Measurements from ENCODE around the gene UCP2. TPM values are rescaled to one million over a fixed set of nuclear protein-coding genes. Genes with fewer than 3 reads are reported as not detected.

UCP2 gene, protein sequence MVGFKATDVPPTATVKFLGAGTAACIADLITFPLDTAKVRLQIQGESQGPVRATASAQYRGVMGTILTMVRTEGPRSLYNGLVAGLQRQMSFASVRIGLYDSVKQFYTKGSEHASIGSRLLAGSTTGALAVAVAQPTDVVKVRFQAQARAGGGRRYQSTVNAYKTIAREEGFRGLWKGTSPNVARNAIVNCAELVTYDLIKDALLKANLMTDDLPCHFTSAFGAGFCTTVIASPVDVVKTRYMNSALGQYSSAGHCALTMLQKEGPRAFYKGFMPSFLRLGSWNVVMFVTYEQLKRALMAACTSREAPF
- total RNA-seq, result 76.8 TPM
- long read RNA-seq, transcript UCP2-201 (8 exons, 2,113 nt), result major isoform, 81 of 89 reads
- long read RNA-seq, partial matches to known transcripts, result 4 of 89 reads
- long read RNA-seq, other reads (novel, unspliced or antisense), result 4 of 89 reads

DNA sequence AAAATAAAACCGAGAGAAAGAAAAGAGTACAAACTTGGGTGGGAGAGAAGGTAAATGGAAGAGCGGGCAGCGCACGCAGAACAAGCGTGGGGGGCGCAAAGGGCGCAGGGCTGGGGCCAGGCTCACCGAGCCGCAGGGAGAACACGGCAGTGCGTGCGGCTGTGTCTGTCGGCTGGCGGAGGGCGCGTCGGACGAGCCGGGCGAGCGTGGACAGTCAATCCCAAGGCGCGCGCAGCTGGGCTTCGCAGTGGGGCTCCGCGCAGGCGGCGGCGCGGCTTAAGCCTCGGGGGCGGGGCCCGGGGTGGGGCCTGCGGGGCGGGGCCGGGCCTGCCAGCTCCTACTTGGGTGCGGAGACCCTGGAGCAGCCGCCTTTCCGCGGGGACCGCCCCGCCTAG, at the start of gene UCP2:
Gene UCP2 (minus strand): TSS at position 249 of the 395 bp plus-strand sequence. CDS start 4,465 bp downstream, outside the sequence.
- DNase-seq (ENCODE audit: low spot score), result peak; percentile 95

- no peak for DNase-seq (ENCODE audit: low spot score)
Observed at GRCh38 chr11:74030723-74031676, 48.4 kb upstream of the UCP2 start.

DNA sequence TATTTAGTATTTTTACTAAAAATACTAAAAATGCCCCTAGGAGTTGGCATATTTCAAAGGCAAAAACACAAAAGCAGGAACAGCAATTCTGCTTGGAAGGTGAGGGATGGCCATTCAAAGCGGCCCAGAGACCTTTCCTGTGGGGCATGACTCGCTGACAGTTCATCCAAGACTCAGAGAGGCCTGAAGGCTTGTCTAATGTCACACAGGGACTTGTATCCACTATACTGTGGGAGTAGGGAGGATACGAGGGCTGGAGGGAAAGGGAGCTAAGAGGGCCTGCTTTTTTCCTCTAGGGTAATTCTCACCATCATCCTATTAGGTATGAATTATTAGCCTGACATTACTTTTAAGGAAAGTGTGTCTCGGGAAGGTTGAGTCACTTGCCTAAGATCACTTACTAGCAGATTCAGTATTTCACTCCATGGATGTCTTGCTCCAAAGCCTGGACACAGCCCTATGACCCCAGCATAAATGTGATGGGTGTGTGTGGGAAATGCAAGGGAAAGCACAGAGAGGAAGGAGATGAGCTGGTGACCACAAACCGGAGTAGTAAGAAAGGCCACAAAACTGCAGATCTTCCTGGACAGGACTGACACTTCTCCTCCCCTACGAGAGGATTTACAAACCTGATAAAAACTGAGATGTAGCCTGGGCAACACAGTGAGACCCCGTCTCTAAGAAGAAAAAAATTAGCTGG, 43.0 kb upstream of the UCP2 start:
- DNase-seq (ENCODE audit: low spot score), result no peak

DNA sequence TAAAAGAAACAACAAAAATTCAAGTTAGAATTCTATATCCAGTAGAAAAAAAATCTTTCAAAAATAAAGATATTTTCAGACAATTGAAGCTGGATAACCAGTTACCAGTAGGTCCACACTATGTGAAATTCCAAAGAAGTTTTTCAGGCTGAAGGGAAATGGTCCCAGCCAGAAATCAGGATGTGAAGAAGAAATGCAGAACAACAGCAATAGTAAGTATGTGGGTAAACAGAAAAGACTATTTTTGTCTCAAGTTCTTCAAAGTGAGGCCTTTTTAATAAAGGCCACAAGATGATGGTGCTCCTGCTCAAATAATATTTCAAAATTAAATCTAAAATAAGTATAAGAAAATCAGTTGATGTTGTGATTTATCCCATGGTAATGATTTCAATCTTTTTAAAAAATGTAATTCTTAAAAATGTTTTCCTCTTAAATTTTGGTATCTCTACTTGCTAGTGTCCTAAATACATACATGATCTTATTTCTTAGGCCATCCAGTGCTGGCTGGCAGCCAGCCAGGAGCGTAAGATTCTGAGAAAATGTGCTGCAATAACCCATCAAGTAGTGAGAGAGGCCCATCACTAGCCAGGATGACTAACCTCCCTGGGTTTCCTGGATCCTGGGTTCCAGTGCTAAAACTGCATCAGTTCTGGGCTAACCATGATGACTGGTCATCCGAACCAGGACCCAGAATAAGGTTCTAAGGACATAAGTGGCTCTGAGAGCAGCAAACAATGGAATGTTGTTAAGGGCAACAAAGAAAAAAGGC, 41.8 kb upstream of the UCP2 start:
- DNase-seq (ENCODE audit: low spot score), result no peak

GRCh38 chr11:74023276-74023675, 40.6 kb upstream of the UCP2 start:
- DNase-seq (ENCODE audit: low spot score), result no peak

GRCh38 chr11:74022546-74022945, 39.9 kb upstream of the UCP2 start:
- no peak for DNase-seq (ENCODE audit: low spot score)

GRCh38 chr11:74021998-74022397, 39.4 kb upstream of the UCP2 start:
- DNase-seq (ENCODE audit: low spot score), result no peak

DNA sequence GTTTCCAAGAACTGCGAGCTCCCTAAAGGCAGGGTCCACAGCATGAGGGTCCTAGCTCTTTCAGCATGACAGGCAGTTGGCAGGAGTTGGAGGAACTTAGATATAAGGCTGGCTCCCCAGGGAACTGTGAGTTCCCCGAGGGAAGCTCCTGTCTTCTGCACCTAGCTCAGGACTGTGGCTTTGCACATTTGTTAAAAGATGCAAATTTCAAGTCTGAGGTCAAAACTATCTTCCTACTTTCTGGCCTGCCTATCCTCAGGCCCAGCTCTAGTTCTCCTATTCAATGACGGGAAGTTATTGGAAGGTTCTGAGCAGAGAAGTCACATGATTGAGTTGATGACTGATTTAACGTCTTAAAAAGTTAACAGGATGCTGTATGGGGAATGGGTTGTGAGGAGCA, 37.9 kb upstream of the UCP2 start:
- no peak for DNase-seq (ENCODE audit: low spot score)

- no peak for DNase-seq (ENCODE audit: low spot score)
Observed at GRCh38 chr11:74019860-74020259, 37.2 kb upstream of the UCP2 start.

- DNase-seq (ENCODE audit: low spot score), result no peak
Observed at GRCh38 chr11:74019104-74019738, 36.6 kb upstream of the UCP2 start.

DNA sequence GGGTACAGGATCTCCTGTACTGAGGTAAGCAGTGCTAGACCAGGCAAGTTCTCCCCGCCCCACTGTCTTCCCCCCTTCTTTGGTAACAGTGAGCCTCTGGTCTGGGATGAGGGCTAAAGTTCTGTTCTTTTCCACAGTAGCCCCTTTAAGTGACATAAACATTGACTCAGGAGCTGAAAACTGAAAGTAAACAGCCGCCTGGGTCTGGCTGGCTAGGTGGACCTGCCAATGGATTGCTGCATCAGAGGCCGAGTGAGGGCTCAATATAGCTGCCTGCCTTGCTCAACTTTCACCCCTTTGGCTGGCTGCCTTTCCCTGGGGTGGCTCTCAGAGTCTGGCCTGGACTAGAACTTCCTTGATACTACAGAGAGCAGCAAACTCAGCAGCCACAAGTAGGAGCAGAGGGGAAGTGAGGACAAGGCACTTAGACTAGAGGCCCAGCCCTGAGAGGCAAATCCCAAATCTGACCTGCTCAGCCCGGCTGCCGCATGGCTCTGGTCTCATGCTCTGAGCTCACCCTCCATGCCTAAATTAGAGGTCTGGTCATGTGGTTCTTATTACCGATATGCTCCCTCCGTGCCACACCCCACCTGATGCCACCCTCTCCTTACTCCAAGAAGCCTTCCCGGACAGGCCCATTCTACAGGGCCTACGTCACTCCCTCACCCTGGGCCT, 35.8 kb upstream of the UCP2 start:
- peak; percentile 95 for DNase-seq (ENCODE audit: low spot score)

DNA sequence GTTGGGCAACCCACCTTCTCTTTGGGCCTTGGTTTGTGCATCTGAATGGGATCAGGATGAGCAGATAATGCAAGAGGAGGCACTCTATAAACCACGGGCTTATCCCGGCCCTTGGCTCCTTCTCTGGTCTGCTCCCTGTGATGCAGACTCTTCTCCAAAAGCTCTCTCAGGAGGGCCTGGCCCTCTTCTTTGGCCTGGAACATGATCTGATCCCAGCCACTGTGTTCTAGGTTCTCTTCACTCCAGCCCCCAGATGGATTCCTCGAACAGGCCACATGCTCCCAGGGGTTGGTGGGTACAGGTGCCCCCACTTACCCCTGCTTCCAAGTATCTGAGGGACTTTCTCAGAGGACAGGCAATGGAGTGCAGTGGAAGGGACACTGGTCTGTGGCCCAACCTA, 35.0 kb upstream of the UCP2 start:
- DNase-seq (ENCODE audit: low spot score), result no peak

DNA sequence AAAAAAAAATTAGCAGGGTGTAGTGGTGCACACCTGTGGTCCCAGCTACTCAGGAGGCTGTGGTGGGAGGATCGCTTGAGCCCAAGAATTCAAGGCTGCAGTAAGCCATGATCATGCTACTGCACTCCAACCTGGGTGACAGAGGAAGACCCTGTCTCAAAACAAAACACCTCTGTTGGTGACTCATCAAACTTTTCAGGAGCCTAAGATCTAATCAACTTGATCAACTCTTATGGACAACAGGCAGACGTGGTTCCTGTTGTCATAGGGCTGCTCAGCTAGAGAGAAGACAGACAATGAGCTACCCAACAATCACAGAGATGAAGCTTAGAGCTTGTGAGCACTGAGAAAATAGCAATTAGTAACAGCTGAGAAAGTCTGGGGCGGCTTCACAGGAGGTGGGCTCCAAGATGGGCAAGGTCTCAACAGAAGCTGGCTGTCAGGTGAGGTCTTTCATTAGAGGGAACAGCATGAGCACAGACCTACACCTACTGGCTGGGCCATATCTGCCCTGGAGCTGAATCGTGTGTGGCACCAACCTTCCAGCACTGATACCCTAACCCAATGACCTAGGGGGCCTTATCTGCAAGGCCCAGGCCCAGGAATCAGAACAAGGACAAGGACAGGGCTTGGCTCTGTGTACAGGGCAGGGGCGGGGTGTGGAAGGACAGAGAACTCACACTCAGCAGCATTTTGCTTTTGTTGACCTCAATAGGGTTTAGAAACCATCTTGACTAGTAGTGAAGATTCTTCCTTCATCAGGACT, 33.5 kb upstream of the UCP2 start:
- DNase-seq (ENCODE audit: low spot score), result no peak

DNA sequence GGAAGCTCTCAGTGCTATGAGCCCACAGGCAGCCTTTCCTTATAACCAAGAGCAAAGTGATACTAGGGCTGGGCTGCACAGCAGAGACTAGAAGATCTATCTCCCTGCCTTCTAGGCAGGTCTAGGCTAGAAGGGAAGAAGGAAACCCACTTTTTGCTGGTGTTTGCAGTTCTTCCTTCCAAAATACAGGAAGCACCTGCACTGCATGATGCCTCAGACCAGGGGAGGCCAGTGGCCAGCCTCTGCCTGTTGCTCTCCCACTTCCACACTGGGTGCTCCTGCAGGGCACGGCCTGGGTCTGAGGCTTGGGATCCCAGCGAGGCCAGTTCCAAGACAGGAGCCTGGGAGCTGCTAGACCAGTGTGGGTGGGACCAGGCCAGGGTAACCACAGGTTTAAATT, 32.2 kb upstream of the UCP2 start:
- no peak for DNase-seq (ENCODE audit: low spot score)

DNA sequence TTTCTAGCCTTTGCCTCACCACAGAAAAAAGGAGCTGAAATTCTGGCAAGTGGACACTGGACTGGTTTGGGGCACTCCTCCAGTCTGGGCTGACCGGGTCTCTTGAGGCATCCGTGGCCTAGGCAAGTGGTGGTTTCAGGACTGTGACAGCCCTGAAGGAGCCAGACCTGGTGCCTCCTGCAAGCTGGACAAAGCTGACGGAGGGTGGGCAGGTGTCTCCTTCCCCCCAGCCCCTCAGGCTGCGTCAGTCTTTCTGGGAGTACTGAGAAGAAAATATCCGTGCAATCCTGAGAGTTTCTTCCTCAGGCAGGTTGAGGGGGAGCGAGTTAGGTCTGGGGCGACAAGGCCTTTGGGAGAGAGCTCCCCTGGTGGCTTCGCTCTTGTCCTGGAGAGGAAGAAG, 30.5 kb upstream of the UCP2 start:
- no peak for DNase-seq (ENCODE audit: low spot score)

DNA sequence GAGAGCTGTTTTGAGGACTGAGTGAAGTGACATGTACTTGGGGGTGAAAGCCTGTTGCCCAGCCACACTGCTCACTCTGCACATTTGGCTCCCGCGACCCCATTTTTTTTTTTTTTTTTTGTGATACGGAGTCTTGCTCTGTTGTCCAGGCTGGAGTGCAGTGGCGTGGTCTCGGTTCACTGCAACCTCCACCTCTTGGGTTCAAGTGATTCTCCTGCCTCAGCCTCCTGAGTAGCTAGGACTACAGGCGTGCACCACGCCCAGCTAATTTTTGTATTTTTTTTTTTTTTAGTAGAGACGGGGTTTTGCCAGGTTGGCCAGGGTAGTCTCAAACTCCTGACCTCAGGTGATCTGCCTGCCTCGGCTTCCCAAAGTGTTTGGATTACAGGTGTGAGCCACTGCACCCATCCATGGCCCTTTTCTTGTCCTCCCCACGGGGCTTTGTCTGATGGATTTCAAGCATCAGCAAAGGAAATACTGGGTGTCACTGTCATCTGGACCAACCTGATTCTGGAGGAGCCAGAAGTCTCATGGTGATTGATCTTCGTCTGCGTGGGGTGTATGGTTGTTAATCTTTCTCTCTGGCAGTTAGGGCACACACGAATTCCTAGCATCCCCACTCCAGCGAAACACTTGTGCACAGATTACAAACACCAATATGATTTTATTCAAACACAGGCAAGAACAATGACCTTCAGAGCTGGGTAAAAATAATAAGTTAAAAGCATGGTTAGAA, 29.6 kb upstream of the UCP2 start:
- no peak for DNase-seq (ENCODE audit: low spot score)

- DNase-seq (ENCODE audit: low spot score), result peak; percentile 59
Observed at GRCh38 chr11:74011360-74012073, 28.9 kb upstream of the UCP2 start.

Measured in mesenteric fat pad (tissue), 1 donor.